Rectal smooth muscle tissue (tissue), 1 donor: ENCODE measurements around the gene PWWP2B.

ENCODE experiments used
- H3K27ac ChIP-seq: one replicate; pipeline ENCODE4 v1.7.0; 2013; ENCODE audit warnings: low read depth, low read length, inconsistent platforms
- H3K27me3 ChIP-seq: one replicate; pipeline ENCODE4 v1.7.0; 2013; ENCODE audit warnings: low read length; ENCODE audit not compliant: control insufficient read depth, insufficient read depth
- H3K36me3 ChIP-seq: one replicate; pipeline ENCODE4 v1.7.0; 2013; ENCODE audit warnings: low read length; ENCODE audit not compliant: control insufficient read depth, insufficient read depth
- H3K4me1 ChIP-seq: one replicate; pipeline ENCODE4 v1.7.0; 2013; ENCODE audit warnings: low read length; ENCODE audit not compliant: control insufficient read depth, insufficient read depth
- H3K4me3 ChIP-seq: one replicate; pipeline ENCODE4 v1.7.0; 2013; ENCODE audit warnings: low read length
- H3K9ac ChIP-seq: one replicate; pipeline ENCODE4 v1.7.0; 2013; ENCODE audit warnings: low read length

Gene PWWP2B

DNA sequence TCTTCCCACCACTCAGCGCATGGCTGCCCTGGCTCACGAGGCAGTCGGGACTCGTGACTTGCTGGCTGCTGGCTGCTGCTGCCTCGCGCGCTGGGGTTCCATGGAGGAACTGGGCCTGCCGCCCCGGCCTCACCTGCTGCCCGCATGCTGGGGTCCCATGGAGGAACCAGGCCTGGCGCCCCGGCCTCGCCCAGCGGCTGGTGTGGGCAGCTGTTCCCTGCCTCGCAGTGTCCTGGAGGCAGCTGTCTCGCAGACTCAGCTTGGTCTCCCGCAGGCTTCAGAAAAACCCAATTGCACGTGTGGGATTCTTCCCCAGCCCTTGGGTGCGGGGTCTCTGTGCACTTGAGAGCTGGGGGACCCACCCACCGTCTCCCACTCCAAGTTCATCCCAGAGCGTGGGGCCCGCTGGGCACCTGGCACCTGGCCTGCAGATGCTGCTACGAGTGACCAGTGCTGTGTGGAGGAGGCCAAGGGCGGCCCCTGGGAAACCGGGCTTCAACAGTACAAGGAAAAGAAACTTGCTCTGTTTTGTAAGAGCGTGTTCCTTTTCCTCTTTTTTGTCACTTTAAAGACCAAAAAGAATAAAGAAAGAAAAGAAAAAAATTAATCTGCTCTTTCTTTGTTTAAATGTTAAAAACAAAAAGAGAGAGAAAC lies 20.4 kb downstream of the PWWP2B start:
- Histone ChIP-seq H3K9ac (no peak overlapping the region), H3K4me1 (peaks cover 38% of the 10 kb centered on the region), H3K4me3 (no peak overlapping the region), H3K27ac (no peak overlapping the region), H3K36me3 (peaks cover 2% of the 10 kb centered on the region), H3K27me3 (no peaks in the 10 kb centered on the region)

GRCh38 chr10:132417957-132418441 lies 21.0 kb downstream of the PWWP2B start:
- Histone ChIP-seq H3K4me3 (no peak overlapping the region), H3K27me3 (no peaks in the 10 kb centered on the region), H3K4me1 (peaks cover 42% of the 10 kb centered on the region), H3K27ac (peak overlapping the region; percentile 72), H3K36me3 (no peaks in the 10 kb centered on the region), H3K9ac (no peak overlapping the region)

- no peak overlapping the region for H3K4me3 ChIP-seq
- peaks cover 45% of the 10 kb centered on the region for H3K4me1 ChIP-seq
- no peaks in the 10 kb centered on the region for H3K27me3 ChIP-seq
- peak overlapping the region; percentile 72 for H3K27ac ChIP-seq
- H3K9ac ChIP-seq = peak overlapping the region; percentile 53
- no peaks in the 10 kb centered on the region for H3K36me3 ChIP-seq
Measured at GRCh38 chr10:132418527-132419416, 21.8 kb downstream of the PWWP2B start.

DNA sequence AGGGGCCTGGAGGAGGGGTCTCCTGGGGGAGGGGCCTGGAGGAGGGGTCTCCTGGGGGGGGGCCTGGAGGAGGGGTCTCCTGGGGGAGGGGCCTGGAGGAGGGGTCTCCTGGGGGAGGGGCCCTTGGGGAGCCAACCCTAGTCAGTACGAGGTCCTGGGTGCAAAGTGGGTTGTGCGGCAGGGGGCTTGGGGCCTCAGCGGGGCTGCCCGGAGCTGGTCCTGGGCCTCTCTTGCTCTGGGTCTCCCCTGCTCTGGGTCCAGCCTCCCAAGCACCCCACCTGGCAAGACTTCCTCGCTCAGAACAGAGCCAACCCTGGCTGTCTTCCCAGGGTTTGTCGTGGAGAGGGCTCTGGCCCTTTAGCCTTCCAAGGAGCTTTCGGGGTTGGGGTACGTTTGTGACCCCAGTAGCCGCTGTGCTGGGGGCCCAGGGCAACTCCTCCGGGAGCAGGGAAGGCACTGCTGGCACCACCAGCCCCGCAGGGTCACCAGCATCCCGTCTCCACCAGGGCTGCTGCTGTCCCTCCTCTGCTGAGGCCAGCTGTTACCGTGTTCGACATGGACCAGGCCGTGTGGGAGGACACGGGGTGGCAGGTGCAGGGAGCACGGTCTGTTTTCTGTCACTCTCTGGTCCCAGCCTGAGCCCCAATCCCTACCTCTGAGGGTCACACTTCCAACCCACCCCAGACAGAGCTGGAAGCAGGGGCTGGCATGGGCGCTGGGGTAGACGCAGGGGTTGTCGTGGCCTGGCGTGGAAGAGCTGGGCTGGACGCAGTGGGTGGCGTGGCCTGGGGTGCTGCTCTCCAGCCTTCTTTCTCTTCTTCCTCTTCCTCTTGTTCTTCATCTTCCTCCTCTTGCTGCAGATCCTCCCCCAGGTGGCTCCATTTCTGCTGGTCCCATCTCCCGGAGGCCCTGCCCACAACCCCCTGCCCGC lies 22.8 kb downstream of the PWWP2B start:
- Histone ChIP-seq H3K4me1 (peaks cover 42% of the 10 kb centered on the region), H3K27me3 (no peaks in the 10 kb centered on the region), H3K9ac (no peak overlapping the region), H3K27ac (peak overlapping the region; percentile 93), H3K4me3 (no peak overlapping the region), H3K36me3 (no peaks in the 10 kb centered on the region)

DNA sequence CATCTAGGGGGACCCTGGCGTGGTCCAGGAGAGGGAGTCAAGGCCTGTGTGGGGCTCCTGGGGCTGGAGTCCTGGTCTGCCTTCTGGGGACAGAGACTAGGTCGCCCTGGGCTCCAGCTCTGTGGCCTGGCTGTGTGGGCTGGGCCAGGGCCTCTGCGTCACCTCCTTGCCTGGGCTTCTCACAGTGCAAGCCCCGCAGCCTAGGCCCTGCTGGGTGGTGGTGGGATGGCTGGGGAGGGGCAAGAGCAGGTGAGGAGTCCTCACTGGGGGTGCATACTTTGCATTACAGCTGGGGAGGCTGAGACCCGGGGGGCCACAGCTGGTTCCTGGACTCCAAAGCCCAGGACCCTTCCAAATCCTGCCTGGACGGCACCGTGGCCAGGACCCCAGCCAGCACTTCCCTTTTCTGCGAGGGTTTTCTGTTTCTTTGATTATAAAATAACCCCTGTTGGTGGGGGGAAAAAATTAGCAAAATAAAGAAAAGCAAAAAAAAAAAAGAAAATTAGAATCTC lies 23.5 kb downstream of the PWWP2B start:
- no peak overlapping the region for H3K9ac ChIP-seq
- peaks cover 42% of the 10 kb centered on the region for H3K4me1 ChIP-seq

DNA sequence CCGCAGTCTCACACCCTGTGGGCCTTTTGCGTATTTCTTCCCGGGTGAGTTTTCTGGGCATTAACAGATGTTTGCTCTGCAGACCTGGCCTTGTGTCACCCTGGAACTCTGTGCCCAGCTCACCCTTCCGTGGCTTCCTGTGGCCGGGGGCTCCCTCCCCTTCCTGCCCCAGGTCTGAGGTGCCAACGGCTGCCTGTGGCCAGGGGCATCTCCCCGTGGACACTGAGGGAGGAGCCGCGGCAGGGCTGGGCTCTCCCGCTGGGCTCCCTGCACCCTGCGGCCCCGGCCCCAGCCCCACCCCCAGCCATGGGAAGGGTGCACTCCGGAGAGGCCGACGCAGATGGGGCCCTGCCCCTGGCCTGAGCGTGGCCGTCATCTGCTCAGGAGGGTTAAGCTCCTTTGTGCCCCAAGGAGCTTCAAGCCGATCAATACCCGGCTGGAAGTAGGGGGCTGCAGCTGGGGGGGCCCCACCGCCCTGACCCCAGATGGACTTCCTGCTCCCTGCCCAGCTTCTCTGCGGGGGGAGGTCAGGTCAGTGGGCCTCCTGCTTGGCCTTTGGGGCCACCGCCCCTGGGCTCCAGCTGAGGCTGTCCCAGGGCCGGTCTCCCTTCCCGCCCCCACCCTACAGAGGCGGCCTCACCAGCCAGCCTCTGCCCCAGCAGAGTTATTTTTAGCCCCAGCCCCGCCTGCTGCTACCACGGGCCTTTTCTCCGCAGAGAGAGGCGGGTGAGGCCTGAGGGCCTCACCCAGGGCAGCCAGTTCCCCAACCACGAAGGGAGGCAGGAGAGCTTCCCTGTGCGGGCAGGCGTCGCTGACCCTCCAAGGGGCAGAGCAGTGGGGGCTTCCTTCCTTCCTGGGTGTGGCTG lies 24.2 kb downstream of the PWWP2B start:
- H3K4me1 ChIP-seq = peaks cover 42% of the 10 kb centered on the region

More for the DNA sequence above, 23.5 kb downstream of the PWWP2B start:
- Histone ChIP-seq H3K36me3 (no peaks in the 10 kb centered on the region), H3K27ac (peak overlapping the region; percentile 93), H3K27me3 (no peaks in the 10 kb centered on the region), H3K4me3 (no peak overlapping the region)

DNA sequence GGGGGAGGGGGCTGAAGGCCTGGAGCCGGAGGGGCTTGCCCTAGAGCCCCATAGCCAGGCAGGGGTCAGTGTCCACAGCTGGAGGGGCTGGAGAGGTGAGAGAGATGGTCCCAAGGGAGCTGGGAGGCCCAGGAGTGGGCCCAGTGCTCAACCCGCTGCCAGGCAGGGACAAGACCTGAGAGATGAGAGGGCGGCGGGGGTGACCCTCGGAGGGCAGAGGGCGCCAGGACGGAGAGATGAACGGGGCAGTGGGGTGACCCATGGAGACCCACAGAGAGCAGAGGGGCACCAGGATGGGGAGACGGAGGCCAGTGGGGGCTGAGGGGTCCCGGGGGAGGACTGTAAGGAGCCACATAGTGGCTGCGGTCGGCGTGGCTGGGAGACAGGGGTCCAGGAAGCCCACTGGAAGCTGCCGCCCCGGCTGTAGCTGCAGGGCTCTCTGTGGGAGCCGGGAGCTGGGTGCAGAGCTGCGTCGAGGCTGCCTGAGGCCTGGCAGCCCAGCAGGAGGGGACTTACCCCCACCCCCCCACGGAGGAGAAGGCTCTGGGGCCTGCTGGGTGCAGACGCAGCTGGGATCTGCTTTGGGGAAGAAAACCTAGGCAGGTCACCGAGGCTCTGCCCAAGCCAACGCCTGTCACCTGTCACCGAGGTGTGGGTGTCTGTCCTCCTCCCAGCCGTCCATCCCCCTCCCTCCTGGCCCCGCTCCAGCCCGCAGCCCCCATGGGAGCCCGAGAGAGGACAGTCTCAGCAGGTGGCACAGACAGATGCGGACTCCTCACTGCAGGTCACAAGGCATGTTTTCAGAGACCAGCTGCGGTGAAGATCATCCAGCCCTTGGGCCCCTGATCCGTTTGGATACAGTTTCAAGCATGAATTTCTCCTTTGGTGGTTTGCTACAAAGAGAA lies 25.1 kb downstream of the PWWP2B start:
- H3K4me1 ChIP-seq = peaks cover 42% of the 10 kb centered on the region
- no peaks in the 10 kb centered on the region for H3K27me3 ChIP-seq
- peak overlapping the region; percentile 30 for H3K4me3 ChIP-seq
- H3K9ac ChIP-seq = peak overlapping the region; percentile 74
- H3K36me3 ChIP-seq = peaks cover under 1% of the 10 kb centered on the region
- H3K27ac ChIP-seq = peak overlapping the region; percentile 93

More for the DNA sequence above, 24.2 kb downstream of the PWWP2B start:
- Histone ChIP-seq H3K9ac (peak overlapping the region; percentile 74), H3K4me3 (peak overlapping the region; percentile 34), H3K36me3 (no peaks in the 10 kb centered on the region), H3K27me3 (no peaks in the 10 kb centered on the region), H3K27ac (peak overlapping the region; percentile 93)

GRCh38 chr10:132422903-132423825 lies 26.2 kb downstream of the PWWP2B start:
- H3K4me1 ChIP-seq = peaks cover 42% of the 10 kb centered on the region
- no peaks in the 10 kb centered on the region for H3K27me3 ChIP-seq
- peaks cover 4% of the 10 kb centered on the region for H3K36me3 ChIP-seq
- peak overlapping the region; percentile 93 for H3K27ac ChIP-seq
- no peak overlapping the region for H3K4me3 ChIP-seq
- H3K9ac ChIP-seq = no peak overlapping the region

GRCh38 chr10:132423966-132424861 lies 27.2 kb downstream of the PWWP2B start:
- Histone ChIP-seq H3K9ac (no peak overlapping the region), H3K36me3 (peaks cover 4% of the 10 kb centered on the region), H3K27me3 (no peaks in the 10 kb centered on the region), H3K4me1 (peaks cover 33% of the 10 kb centered on the region), H3K4me3 (no peak overlapping the region), H3K27ac (no peak overlapping the region)
